ENCODE data around the gene PHF8.

PHF8 gene

DNA sequence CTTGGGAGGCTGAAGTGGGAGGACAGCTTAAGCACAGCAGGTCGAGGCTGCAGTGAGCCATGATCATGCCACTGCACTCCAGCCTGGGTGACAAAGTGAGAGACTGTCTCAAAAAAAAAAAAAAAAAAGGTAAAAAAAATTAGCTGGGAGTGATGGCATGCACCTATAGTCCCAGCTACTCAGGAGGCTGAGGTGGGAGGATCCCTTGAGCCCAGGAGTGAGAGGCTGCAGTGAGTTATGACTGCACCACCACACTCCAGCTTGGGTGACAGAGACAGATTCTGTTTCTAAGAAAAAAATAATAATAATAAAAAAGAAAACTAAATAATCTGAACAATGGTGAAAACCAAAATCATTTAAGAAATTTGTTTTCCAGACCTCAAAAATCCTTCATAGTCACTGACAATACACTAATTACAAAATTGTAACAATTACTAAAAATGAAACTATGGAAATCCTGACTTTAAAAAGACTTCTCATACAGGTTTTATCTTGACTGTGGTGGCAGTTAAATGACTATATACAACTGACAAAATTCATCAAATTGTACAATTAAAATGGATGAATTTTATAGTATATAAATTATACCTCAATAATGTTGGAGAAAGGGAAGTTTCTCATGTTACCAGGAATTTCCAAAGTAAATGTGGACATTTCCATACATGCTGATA lies 31.3 kb downstream of the PHF8 start:
- DNase-seq: no peak

DNA sequence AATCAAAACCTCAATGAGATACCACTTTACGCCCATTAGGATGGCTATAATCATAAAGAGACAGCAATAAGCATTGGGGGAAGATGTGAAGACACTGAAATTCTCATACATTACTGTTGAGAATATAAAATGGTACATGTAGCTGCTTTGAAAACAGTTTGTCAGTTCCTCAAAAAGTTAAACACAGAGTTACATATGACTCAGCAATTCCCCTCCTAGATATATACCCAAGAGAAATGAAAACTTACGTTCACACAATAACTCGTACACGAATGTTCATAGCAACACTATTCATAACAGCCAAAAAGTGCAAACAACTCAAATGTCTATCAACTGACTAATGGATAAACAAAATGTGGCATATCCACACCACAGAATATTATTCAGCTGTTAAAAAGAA lies 36.6 kb downstream of the PHF8 start:
- DNase-seq: no peak

DNA sequence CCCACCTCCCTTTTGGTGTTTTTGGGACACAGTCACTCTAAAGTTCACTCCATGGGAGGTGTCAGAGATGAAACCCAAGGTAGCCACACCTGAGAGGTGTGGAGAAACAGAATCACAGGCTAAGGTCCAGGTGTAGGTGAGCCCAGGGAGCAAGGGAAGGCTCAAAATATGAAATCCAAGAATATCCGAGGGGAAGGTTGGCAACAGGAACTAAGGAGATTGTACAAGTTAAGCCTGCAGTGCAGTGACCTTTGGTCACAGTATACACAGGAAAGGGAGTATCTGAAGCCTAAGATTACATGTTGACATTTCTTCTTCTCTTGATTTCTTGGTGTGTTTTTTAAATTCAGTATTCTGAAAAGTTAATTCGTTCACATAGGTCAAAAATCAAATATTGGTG lies 46.5 kb downstream of the PHF8 start:
- DNase-seq: no peak

DNA sequence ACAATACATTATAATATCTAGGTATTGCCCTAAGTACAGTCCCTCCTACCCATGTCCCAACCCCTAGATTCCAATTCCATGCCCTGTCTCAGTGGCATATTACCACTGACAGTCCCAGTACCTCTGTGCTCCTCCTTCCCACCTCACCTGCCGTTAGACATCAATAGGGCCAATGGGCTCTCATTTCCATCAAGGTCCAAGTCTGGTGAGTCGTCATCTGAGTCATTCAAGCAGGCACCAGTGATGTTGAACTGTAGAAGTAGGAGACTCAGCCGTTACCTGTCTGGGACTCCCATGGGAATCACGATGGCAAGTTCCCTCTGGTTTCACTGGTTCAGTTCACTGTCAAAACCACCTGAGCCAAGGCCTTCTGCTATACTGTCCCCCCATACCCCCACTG lies 51.7 kb downstream of the PHF8 start:
- DNase-seq: no peak

DNA sequence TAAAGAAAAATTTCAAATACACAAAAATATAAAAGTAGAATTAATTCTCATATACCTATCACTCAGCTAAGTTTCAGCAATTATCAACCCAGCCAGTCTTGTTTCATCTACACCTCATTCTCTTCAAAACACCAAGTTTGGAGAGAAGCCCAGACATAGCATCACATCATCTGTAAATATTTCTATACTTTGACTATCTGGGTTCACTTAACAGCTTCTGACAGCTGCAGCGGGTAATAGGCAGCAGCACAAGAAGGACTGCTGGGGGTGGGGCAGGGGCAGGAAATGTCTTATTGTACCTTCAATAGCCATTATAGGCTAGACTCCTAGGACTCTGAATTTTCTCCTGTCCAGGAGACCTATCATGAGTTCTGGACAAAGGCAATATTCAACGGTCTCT lies 54.1 kb downstream of the PHF8 start:
- DNase-seq: peak; percentile 13

DNA sequence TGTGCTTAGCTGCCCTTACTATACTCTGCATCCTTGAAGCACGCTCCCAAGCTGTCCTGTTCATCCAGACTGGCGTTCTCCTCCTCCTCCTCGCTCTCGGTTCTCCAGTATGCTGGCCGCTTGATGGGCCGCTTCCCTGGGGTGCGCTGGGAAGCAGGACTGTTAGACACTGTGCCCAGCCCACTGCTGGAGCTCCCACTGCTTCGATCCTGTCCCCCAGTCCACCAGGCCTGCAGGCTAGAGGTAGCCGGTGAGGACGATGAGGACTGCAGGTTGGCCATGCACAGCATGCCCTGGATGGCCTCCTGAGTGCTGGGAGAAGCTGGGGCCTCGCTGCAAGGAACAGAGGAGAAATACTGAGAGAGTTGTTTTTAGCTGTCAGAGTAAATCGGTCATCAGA lies 59.4 kb downstream of the PHF8 start:
- DNase-seq: no peak

DNA sequence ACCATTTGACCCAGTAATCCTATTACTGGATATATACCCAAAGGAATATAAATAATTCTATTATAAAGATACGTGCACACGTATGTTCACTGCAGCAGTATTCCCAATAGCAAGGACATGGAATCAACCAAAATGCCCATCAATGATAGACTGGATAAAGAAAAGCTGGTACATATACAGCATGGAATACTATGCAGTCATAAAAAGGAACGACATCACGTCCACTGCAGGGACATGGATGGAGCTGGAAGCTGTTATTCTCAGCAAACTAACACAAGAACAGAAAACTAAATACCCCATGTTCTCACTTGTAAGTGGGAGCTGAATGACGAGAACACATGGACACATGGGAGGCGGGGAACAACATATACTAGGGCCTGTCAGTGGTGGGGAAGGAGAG lies 69.7 kb downstream of the PHF8 start:
- DNase-seq: no peak

DNA sequence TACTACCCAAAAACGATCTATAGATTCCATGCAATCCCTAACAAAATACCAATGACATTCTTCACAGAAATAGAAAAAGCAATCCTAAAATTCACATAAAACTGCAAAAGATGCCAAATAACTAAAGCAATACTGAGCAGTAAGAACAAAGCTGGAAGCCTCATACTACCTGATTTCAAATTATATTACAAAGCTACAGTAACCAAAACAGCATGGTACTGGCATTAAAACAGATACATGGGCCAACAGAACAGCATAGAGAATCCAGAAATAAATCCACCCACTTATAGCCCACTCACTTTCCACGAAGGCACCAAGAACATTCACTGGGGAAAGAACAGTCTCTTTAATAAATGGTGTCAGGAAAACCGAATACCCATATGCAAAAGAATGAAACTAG lies 74.7 kb downstream of the PHF8 start:
- no peak for DNase-seq

DNA sequence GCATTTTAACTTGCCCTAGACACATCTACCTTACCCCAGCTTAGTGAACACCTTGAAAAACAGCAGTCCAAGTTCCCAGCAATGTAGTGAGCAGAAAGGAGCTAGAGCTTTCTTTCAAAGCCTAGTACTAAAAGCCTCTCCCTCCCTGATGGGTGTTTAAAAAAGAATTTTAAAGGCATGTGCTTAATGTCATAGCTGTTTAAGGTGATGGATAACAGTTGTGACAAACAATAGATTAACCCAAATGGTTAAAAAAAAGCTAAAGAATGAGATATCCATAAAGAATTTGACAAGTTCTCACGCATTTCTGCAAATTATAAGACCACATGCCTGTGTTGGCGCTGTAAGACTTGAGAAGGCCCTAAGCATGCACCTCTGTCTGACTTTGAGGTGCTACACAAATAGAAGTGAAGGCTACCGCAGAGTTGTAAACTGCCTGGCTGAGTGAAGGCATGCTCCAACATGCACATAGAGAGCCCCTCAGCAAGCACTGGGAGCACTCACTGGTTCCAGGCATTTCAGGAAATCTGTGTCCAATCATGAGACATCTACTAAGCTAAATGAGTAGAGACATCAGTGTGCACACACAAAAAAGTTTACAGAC lies 94.0 kb downstream of the PHF8 start:
- DNase-seq: no peak

DNA sequence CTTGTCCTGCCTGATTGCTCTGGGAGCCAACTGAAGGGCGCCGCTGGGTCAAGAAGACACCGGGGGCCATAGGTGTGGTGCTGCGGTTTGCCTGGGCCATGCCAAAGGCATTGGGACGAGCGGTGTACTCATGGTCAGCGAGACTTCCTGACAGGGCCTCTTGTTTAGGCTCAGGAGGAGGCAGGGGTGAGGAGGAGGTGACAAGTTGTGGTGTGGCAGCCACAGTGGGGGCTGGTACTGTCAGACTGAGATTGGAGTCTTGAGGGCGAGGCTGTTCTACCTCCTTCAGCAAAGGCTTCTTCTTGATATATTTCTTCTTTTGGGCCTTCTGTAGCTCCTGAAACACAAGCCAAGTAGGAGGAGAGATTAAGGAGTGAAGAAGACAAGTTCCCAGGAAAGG lies 104.1 kb downstream of the PHF8 start:
- DNase-seq: no peak

DNA sequence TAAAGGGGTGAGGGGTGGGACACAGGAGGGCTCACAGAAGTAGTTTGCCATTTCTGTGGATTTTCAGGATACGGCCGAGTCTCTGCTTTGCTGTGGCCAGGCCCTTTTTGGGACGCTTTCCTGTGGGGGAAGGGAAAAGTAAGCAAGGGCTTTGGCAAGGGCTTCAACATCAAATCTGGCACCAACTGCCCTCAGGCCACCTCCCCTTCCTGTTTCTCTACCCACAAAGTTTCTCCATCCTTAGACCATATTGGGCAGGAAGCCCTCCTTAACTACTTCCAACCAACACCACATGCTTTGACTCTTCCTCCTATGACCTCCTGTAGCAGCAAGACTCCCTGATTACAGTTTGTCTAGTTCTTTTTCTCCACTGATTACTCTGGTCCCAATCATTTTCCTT lies 105.1 kb downstream of the PHF8 start:
- no peak for DNase-seq

DNA sequence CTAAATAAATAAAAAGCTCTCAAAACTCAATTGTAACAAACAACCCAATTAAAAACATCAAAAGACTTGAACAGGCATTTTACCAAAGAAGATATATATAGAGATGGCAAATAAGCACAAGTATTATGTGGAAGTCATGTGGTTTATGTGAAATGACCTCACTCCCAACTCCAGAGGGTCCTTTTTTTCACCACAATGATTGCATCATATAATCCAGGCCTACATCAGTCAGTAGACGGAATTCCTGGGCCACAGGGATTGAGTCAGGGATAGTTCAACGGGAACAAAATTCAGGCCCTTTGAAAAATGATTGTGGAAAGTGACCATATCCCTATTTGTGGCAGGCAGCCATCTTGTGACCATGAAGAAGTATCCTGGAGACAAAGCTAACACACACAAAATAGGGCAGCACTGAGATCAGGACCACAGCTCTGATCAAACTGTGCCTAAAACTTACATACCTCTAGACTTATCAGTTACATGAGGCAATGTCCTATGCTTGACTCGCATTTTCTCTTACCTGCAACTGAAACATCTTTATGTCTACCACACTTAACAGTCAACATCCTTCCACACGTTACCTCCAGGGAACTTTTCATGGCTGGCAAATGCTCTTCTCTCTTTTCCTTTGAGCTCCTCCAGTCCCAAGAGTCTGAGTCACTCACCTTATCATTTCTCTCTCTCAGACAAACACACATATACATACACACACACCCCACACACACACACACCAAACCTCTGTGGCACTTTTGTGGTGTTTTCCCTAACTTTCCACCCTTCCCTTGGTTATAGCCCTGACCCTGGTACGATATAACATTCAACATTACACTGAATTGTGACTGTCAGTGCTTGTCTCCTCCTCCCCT lies 113.5 kb downstream of the PHF8 start:
- DNase-seq: peak; percentile 71

DNA sequence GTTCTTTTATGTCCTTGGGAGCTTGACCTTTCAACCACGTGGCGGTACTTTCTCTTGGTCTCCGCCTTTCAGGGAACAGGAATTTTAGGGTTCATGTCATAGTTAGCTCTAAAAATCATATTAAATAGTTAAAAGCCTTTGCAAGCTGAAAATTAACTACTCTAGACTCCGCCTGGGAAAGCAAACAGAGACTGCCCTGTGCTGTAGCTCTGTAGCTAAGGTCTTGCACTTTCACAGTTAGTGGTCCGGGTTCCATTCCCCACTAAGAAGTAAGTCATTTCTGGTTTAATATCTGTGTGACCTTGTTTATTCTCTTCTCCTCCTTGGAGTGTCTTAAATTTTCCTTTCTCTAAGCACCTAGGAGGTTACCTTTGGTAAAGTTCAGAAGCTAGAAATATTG lies 118.2 kb downstream of the PHF8 start:
- DNase-seq: no peak

DNA sequence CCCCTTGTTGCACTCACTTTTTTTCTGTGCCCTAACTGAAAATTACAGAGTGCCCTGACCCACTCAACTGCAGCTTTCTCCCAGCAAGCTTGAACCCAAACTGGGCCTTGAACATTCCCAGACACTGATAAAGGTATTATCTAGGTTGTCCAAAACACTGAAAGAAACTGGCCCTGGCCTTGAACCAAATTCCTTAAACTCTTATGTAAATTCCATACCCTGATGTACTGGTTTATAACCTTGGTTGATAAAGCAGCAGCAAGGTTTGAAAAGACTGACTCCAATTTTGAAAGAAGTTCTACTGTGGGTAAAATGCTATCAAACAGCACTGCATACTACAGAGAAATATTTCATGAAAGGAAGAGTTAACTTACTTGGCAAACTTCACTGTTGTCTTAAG lies 125.6 kb downstream of the PHF8 start:
- DNase-seq: no peak

DNA sequence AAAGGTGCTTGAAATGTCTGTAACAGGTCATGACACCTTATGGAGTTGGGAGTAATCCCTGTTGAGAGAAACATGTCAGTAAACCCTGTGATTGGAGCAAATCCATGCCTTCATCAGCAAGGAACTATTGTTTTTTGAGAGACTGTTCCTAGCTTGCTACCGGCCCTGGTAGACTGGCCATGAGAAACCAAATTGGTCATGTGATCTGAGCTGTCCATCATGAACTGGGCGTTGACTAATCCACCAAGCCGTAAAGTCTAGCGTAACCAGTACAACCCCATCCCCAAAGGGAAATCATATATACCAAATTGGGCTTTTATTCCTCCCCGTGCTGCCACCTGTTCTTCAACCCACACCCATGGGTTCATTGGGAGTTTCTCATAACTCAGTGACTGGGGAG lies 143.7 kb downstream of the PHF8 start:
- no peak for DNase-seq

DNA sequence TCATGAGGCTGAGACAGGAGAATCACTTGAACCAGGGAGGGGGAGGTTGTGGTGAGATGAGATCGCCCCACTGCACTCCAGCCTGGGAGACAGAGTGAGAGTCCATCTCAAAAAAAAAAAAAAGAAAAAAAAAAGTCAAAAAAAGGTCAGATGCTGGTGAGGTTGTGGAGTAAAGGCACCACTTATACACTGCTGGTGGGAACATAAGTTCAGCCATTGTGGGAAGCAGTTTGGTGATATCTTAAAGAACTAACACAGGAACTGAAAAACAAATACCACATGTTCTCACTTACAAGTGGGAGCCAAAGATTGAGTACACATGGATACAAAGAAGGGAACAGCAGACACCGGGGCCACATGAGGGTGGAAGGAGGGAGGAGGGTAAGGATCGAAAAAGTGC lies 149.0 kb downstream of the PHF8 start:
- no peak for DNase-seq
